ENCODE data around the gene PHOSPHO1.
"Not testable (repeated sequence)": the region's sequence is repeated elsewhere in the genome, so short reads cannot be mapped to it uniquely, and the experiment has no call there.

PHOSPHO1 gene

GRCh38 chr17:49183801-49184200 lies 46.8 kb downstream of the PHOSPHO1 start:
- TF ChIP-seq POLR2AphosphoS5 (IDR thresholded peaks at IDR 0.05; ENCODE audit: low read depth, low read length) (no peak), TAF1 (IDR thresholded peaks at IDR 0.05; ENCODE audit: borderline replicate concordance, low read depth, low read length) (no peak), POLR2A (IDR thresholded peaks at IDR 0.05; ENCODE audit: low read depth, low read length) (no peak)
- DNase-seq (ENCODE audit: insufficient read length) (no peak), FAIRE-seq (no peak)

GRCh38 chr17:49183341-49183740 lies 47.2 kb downstream of the PHOSPHO1 start:
- DNase-seq (ENCODE audit: insufficient read length) (no peak), FAIRE-seq (no peak)
- TF ChIP-seq TAF1 (IDR thresholded peaks at IDR 0.05; ENCODE audit: borderline replicate concordance, low read depth, low read length) (no peak), POLR2A (IDR thresholded peaks at IDR 0.05; ENCODE audit: low read depth, low read length) (no peak), POLR2AphosphoS5 (IDR thresholded peaks at IDR 0.05; ENCODE audit: low read depth, low read length) (no peak)

- DNase-seq (ENCODE audit: insufficient read length) (no peak), FAIRE-seq (no peak)
- TF ChIP-seq POLR2AphosphoS5 (IDR thresholded peaks at IDR 0.05; ENCODE audit: low read depth, low read length) (no peak), TAF1 (IDR thresholded peaks at IDR 0.05; ENCODE audit: borderline replicate concordance, low read depth, low read length) (no peak), POLR2A (IDR thresholded peaks at IDR 0.05; ENCODE audit: low read depth, low read length) (no peak)
These were observed 49.5 kb downstream of the PHOSPHO1 start for GRCh38 chr17:49180998-49181635.

GRCh38 chr17:49180303-49180702 lies 50.3 kb downstream of the PHOSPHO1 start:
- TF ChIP-seq POLR2AphosphoS5 (IDR thresholded peaks at IDR 0.05; ENCODE audit: low read depth, low read length) (no peak), POLR2A (IDR thresholded peaks at IDR 0.05; ENCODE audit: low read depth, low read length) (no peak), TAF1 (IDR thresholded peaks at IDR 0.05; ENCODE audit: borderline replicate concordance, low read depth, low read length) (no peak)
- DNase-seq (ENCODE audit: insufficient read length) (peak; percentile 25), FAIRE-seq (peak; percentile 48)

GRCh38 chr17:49175978-49176377 lies 54.6 kb downstream of the PHOSPHO1 start:
- FAIRE-seq; DNase-seq (ENCODE audit: insufficient read length): not testable (repeated sequence)
